ENCODE results near the gene PRDM2. TPM values are rescaled to one million over a fixed set of nuclear protein-coding genes. Genes with fewer than 3 reads are reported as not detected.

The PRDM2 gene
- total RNA-seq, 2 donors from 2014 or later: 43.0 to 45.4 TPM

DNA sequence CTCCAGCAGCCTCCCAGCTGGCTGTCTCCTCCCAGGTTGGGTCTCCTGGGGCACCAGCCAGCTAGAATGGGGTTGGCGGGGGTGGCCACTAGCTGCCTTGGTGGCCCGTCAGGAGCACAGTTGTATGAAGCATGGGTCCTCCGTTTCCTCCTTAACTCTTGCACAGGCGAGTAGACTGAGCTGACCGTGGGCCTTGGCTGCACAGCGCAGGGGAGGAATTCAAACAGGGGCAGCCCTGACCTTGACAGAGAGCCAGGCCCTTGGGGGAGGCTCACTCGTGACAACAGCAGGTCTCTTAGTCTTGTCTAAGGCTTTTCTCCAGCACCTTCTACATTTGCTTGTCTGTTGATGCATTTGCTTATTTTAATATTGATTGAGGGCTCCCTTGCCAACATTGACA is 114.1 kb downstream of the PRDM2 start:
- no peak overlapping the region for H3K4me3 ChIP-seq
- H3K4me1 ChIP-seq (ENCODE audit: control insufficient read depth in 1 of 2, low read depth in 2 of 2): no peaks in the 10 kb centered on the region
- ATAC-seq (ENCODE audit: insufficient number of reproducible peaks, low FRiP score, low read depth) (no peak), DNase-seq (ENCODE audit: low spot score) (no peak)
- H3K36me3 ChIP-seq: peaks cover 13% of the 10 kb centered on the region
- TF ChIP-seq, protein P1, sequence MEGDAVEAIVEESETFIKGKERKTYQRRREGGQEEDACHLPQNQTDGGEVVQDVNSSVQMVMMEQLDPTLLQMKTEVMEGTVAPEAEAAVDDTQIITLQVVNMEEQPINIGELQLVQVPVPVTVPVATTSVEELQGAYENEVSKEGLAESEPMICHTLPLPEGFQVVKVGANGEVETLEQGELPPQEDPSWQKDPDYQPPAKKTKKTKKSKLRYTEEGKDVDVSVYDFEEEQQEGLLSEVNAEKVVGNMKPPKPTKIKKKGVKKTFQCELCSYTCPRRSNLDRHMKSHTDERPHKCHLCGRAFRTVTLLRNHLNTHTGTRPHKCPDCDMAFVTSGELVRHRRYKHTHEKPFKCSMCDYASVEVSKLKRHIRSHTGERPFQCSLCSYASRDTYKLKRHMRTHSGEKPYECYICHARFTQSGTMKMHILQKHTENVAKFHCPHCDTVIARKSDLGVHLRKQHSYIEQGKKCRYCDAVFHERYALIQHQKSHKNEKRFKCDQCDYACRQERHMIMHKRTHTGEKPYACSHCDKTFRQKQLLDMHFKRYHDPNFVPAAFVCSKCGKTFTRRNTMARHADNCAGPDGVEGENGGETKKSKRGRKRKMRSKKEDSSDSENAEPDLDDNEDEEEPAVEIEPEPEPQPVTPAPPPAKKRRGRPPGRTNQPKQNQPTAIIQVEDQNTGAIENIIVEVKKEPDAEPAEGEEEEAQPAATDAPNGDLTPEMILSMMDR (IDR thresholded peaks at IDR 0.05): no peak
- no peak overlapping the region for H3K27ac ChIP-seq
- H3K9me3 ChIP-seq: no peaks in the 10 kb centered on the region
- H3K27me3 ChIP-seq (replicated peaks; ENCODE audit: insufficient read depth): no peaks in the 10 kb centered on the region

DNA sequence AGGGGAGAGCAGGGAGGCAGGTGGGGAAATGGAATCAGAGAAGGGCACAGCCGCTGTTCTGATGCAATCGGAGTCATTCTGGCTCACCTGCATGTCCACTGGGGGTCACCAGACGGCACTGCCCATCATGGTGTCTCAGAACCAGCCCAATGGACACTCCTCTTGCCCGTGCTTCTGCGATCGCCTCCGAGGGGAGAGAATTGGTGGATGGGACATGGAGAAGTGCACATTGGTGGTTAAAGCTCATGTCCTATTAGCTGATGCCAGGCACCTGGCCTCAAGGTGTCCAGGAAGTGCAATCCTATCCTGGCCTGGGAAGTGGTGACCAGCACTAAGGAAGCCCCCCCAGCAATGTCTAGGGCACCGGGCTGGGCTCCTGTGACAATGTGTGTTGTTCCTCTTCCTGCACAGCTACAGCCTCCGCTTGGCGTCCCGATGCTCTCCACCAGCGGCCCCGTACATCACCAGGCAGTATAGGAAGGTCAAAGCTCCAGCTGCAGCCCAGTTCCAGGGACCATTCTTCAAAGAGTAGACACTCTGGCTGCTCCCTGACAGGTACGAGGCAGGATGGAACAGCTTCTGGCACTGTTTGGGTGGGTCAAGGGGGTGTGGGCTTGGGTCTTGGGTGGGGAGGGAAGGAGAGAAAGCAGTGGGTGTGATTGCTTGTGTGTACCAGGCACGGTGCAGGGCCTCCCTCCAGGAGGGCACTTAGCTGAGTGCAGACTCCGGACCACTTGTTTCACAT is 116.2 kb downstream of the PRDM2 start:
- Histone ChIP-seq H3K4me1 (ENCODE audit: control insufficient read depth in 1 of 2, low read depth in 2 of 2) (no peaks in the 10 kb centered on the region), H3K27me3 (replicated peaks; ENCODE audit: insufficient read depth) (no peaks in the 10 kb centered on the region), H3K36me3 (peaks cover 13% of the 10 kb centered on the region), H3K9me3 (no peaks in the 10 kb centered on the region), H3K27ac (no peak overlapping the region), H3K4me3 (no peak overlapping the region)
- ATAC-seq (ENCODE audit: insufficient number of reproducible peaks, low FRiP score, low read depth): no peak
- no peak for DNase-seq (ENCODE audit: low spot score)
- TF ChIP-seq, protein P1 (IDR thresholded peaks at IDR 0.05): no peak

- Histone ChIP-seq H3K36me3 (peaks cover 13% of the 10 kb centered on the region), H3K4me1 (ENCODE audit: control insufficient read depth in 1 of 2, low read depth in 2 of 2) (no peaks in the 10 kb centered on the region), H3K4me3 (no peak overlapping the region), H3K27me3 (replicated peaks; ENCODE audit: insufficient read depth) (no peaks in the 10 kb centered on the region), H3K9me3 (no peaks in the 10 kb centered on the region), H3K27ac (no peak overlapping the region)
- DNase-seq (ENCODE audit: low spot score) (no peak), ATAC-seq (ENCODE audit: insufficient number of reproducible peaks, low FRiP score, low read depth) (no peak)
- TF ChIP-seq, protein P1 (IDR thresholded peaks at IDR 0.05): no peak
Measured at GRCh38 chr1:13817906-13818305, 117.9 kb downstream of the PRDM2 start.

DNA sequence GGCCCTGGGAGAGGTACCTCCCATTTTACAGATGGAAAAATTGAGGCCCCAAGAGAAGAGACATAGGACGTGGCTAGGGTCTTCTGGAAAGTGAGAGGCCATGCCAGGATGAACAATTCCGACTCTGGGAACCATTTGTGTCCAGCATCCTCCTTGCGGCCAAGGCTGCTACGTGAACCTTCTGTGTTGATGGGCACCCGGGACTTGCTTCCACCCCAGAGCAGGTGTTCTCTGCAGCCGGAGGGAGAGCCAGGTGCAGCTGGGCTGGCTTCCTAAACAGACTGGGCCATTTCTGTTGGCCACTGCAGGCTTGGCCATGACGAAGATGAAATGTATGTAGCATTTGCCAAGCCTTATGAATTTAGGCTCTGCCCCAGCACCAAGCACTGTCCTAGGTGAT is 118.9 kb downstream of the PRDM2 start:
- Histone ChIP-seq H3K4me3 (no peak overlapping the region), H3K4me1 (ENCODE audit: control insufficient read depth in 1 of 2, low read depth in 2 of 2) (no peaks in the 10 kb centered on the region), H3K36me3 (peaks cover 13% of the 10 kb centered on the region), H3K9me3 (no peaks in the 10 kb centered on the region), H3K27ac (no peak overlapping the region), H3K27me3 (replicated peaks; ENCODE audit: insufficient read depth) (no peaks in the 10 kb centered on the region)
- TF ChIP-seq, protein P1 (IDR thresholded peaks at IDR 0.05): no peak
- DNase-seq (ENCODE audit: low spot score) (no peak), ATAC-seq (ENCODE audit: insufficient number of reproducible peaks, low FRiP score, low read depth) (no peak)

- Histone ChIP-seq H3K36me3 (peaks cover 13% of the 10 kb centered on the region), H3K9me3 (no peaks in the 10 kb centered on the region), H3K27me3 (replicated peaks; ENCODE audit: insufficient read depth) (no peaks in the 10 kb centered on the region), H3K27ac (no peak overlapping the region), H3K4me3 (no peak overlapping the region), H3K4me1 (ENCODE audit: control insufficient read depth in 1 of 2, low read depth in 2 of 2) (no peaks in the 10 kb centered on the region)
- TF ChIP-seq, protein P1 (IDR thresholded peaks at IDR 0.05): no peak
- ATAC-seq (ENCODE audit: insufficient number of reproducible peaks, low FRiP score, low read depth) (no peak), DNase-seq (ENCODE audit: low spot score) (no peak)
Measured at GRCh38 chr1:13819642-13820041, 119.7 kb downstream of the PRDM2 start.

Measured in thoracic aorta (tissue), 2 donors.